Progenitor cell of endocrine pancreas (in vitro differentiated cells): Measurements from ENCODE around the gene GTF2A1L. TPM values are rescaled to one million over a fixed set of nuclear protein-coding genes. Genes with fewer than 3 reads are reported as not detected.

Experiments used
- DNase-seq: peaks from one replicate; pipeline ENCODE4 v3.0.0; 2021; ENCODE audit warnings: low spot score; ENCODE audit not compliant: unreplicated experiment
- H3K27ac Mint-ChIP-seq: 2 replicates; pipeline ENCODE4 v1.8.0; 2021; ENCODE audit warnings: mild to moderate bottlenecking, moderate library complexity, mixed read lengths
- H3K27me3 Mint-ChIP-seq: 2 replicates; pipeline ENCODE4 v1.8.0; 2021; ENCODE audit warnings: mixed read lengths
- H3K36me3 Mint-ChIP-seq: 2 replicates; pipeline ENCODE4 v1.8.0; 2022; ENCODE audit warnings: mixed read lengths; ENCODE audit not compliant: insufficient read depth
- H3K4me1 Mint-ChIP-seq: 2 replicates; pipeline ENCODE4 v1.8.0; 2021; ENCODE audit warnings: low read depth, mixed read lengths
- H3K4me3 Mint-ChIP-seq: 2 replicates; pipeline ENCODE4 v1.8.0; 2021; ENCODE audit warnings: low read depth, mild to moderate bottlenecking, moderate library complexity, mixed read lengths
- H3K9me3 Mint-ChIP-seq: 2 replicates; pipeline ENCODE4 v1.8.0; 2021; ENCODE audit warnings: low read depth, mixed read lengths
- CTCF ChIP-seq: fragments of 200-600 bp; sonication (generic); IDR thresholded peaks from one replicate; pipeline ENCODE4 v1.5.0; 2021; ENCODE audit warnings: antibody characterized with exemption, mild to moderate bottlenecking; ENCODE audit not compliant: unreplicated experiment
- total RNA-seq: library from RNA; stranded (reverse); gene quantifications from 2 replicates; pipeline ENCODE4 v1.2.1, GENCODE V29; 2021

Gene GTF2A1L
- total RNA-seq, 1 donor from 2014 or later: not detected

GRCh38 chr2:48597492-48597891 lies 20.2 kb upstream of the GTF2A1L start:
- no peaks in the 10 kb centered on the region for H3K36me3 Mint-ChIP-seq
- no peak overlapping the region for H3K4me3 Mint-ChIP-seq
- peaks cover 2% of the 10 kb centered on the region for H3K4me1 Mint-ChIP-seq
- H3K27me3 Mint-ChIP-seq: no peaks in the 10 kb centered on the region
- DNase-seq: no peak
- H3K27ac Mint-ChIP-seq: no peak overlapping the region
- no peak for TF ChIP-seq CTCF
- no peaks in the 10 kb centered on the region for H3K9me3 Mint-ChIP-seq

- peaks cover 2% of the 10 kb centered on the region for H3K4me1 Mint-ChIP-seq
- H3K27me3 Mint-ChIP-seq: no peaks in the 10 kb centered on the region
- peak; percentile 76 for TF ChIP-seq CTCF
- H3K27ac Mint-ChIP-seq: no peak overlapping the region
- H3K9me3 Mint-ChIP-seq: no peaks in the 10 kb centered on the region
- no peak overlapping the region for H3K4me3 Mint-ChIP-seq
- no peaks in the 10 kb centered on the region for H3K36me3 Mint-ChIP-seq
- DNase-seq: no peak
Observed at GRCh38 chr2:48600204-48600813, 17.3 kb upstream of the GTF2A1L start.

- Mint-ChIP-seq H3K4me3 (no peak overlapping the region), H3K4me1 (peaks cover 2% of the 10 kb centered on the region), H3K27ac (no peak overlapping the region), H3K36me3 (no peaks in the 10 kb centered on the region), H3K27me3 (no peaks in the 10 kb centered on the region), H3K9me3 (no peaks in the 10 kb centered on the region)
- no peak for TF ChIP-seq CTCF
- DNase-seq: no peak
Observed at GRCh38 chr2:48600917-48601316, 16.7 kb upstream of the GTF2A1L start.

- peaks cover 2% of the 10 kb centered on the region for H3K4me1 Mint-ChIP-seq
- no peaks in the 10 kb centered on the region for H3K36me3 Mint-ChIP-seq
- no peaks in the 10 kb centered on the region for H3K27me3 Mint-ChIP-seq
- peak; percentile 51 for TF ChIP-seq CTCF
- H3K27ac Mint-ChIP-seq: no peak overlapping the region
- DNase-seq: no peak
- no peaks in the 10 kb centered on the region for H3K9me3 Mint-ChIP-seq
- no peak overlapping the region for H3K4me3 Mint-ChIP-seq
Observed at GRCh38 chr2:48601349-48601748, 16.3 kb upstream of the GTF2A1L start.

GRCh38 chr2:48605482-48606175 lies 12.0 kb upstream of the GTF2A1L start:
- H3K36me3 Mint-ChIP-seq: no peaks in the 10 kb centered on the region
- TF ChIP-seq CTCF: no peak
- H3K4me1 Mint-ChIP-seq: no peaks in the 10 kb centered on the region
- no peak for DNase-seq
- H3K9me3 Mint-ChIP-seq: no peaks in the 10 kb centered on the region
- H3K4me3 Mint-ChIP-seq: no peak overlapping the region
- H3K27me3 Mint-ChIP-seq: no peaks in the 10 kb centered on the region
- H3K27ac Mint-ChIP-seq: no peak overlapping the region
